Effector memory CD4-positive, alpha-beta T cell (primary cell): Measurements from ENCODE around the gene BCL2L14.
"Not testable (repeated sequence)": the region's sequence is repeated elsewhere in the genome, so short reads cannot be mapped to it uniquely, and the experiment has no call there.

Source experiments
- DNase-seq, 3 donors: peaks; one replicate each; pipeline ENCODE4 v3.0.0-alpha.2; 2020
- H3K27ac ChIP-seq: 2 replicates; pipeline ENCODE4 v1.7.0; 2013; ENCODE audit warnings: mild to moderate bottlenecking, low read length, moderate library complexity; ENCODE audit not compliant: insufficient read depth, poor library complexity, severe bottlenecking
- H3K27me3 ChIP-seq: replicated peaks from 2 replicates; pipeline ENCODE4 v1.7.0; 2013; ENCODE audit warnings: mild to moderate bottlenecking, low read length; ENCODE audit not compliant: insufficient read depth, control insufficient read depth, poor library complexity, severe bottlenecking
- H3K36me3 ChIP-seq: 2 replicates; pipeline ENCODE4 v1.7.0; 2013; ENCODE audit warnings: mild to moderate bottlenecking, low read length, moderate library complexity; ENCODE audit not compliant: control insufficient read depth, insufficient read depth
- H3K4me1 ChIP-seq: 2 replicates; pipeline ENCODE4 v1.7.0; 2013; ENCODE audit warnings: low read length, mild to moderate bottlenecking; ENCODE audit not compliant: control insufficient read depth, insufficient read depth, poor library complexity, severe bottlenecking
- H3K4me3 ChIP-seq: 2 replicates; pipeline ENCODE4 v1.7.0; 2013; ENCODE audit warnings: low read length, low read depth, mild to moderate bottlenecking; ENCODE audit not compliant: insufficient read depth, poor library complexity, severe bottlenecking
- H3K9me3 ChIP-seq: 2 replicates; pipeline ENCODE4 v1.7.0; 2013; ENCODE audit warnings: mild to moderate bottlenecking, low read length, moderate library complexity; ENCODE audit not compliant: control insufficient read depth

Gene BCL2L14

DNA sequence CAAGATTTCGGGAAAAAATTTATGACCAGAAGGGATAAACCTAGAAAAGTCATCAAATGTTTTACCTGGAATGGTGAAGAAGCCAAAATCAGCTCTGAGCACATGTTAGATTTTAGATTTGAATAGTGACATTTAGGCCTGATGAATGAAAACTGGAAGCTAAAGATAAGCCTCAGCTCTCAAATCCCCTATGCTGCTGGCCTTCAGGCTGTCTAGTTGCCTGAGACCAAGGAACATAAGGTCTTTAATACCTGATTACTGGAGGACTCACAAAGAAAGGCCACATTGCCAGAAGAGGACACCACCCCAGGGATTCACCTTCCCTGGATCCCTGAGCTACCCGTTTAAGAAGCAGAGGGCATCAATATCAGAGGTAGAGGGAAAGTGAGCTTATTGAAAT is 56.6 kb downstream of the BCL2L14 start:
- Histone ChIP-seq H3K27ac (no peak overlapping the region), H3K27me3 (no peaks in the 10 kb centered on the region), H3K4me3 (no peak overlapping the region), H3K9me3 (no peaks in the 10 kb centered on the region), H3K4me1 (no peaks in the 10 kb centered on the region), H3K36me3 (no peaks in the 10 kb centered on the region)
- DNase-seq = no peak

DNA sequence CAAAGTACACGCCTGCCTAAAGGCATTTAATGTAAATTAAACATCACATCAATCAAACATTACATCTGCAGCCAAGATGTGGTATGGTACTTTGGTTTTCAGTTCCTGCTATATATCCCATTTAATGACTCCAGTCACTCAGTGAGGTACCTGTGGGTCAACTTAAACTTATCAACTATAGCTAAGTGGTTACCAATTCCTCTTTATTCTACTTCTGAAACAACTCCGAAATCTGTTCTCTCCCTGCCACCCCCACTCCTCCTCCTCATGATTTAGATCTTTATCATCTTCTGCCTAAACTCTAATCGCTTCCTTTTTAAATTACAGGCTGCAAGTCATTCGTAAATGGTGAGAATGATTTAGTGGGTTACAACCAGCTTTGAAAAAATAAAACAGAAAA is 57.9 kb downstream of the BCL2L14 start:
- H3K36me3 ChIP-seq = no peaks in the 10 kb centered on the region
- no peak for DNase-seq
- no peaks in the 10 kb centered on the region for H3K4me1 ChIP-seq

DNA sequence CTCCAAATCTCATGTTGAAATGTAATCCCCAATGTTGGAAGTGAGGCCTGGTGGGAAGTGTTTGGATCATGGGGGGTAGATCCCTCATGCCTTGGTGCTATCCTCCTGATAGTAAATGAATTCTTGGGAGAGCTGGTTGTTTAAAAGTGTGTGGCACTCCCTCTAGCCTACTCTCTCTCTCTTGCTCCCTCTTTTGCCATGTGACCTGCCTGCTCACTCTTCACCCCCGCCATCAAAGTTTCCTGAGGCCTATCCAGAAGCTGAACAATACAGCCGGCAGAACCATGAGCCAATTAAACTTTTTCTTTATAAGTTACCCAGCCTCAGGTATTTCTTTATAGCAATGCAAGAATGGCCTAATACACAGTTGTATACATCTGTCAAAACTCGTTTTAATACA is 62.5 kb downstream of the BCL2L14 start:
- Histone ChIP-seq H3K4me3 (no peak overlapping the region), H3K27ac (no peak overlapping the region), H3K4me1 (no peaks in the 10 kb centered on the region), H3K9me3 (no peaks in the 10 kb centered on the region), H3K27me3 (no peaks in the 10 kb centered on the region), H3K36me3 (no peaks in the 10 kb centered on the region)
- no peak for DNase-seq

More for the DNA sequence above, 57.9 kb downstream of the BCL2L14 start:
- Histone ChIP-seq H3K27me3 (no peaks in the 10 kb centered on the region), H3K27ac (no peak overlapping the region), H3K9me3 (no peaks in the 10 kb centered on the region), H3K4me3 (no peak overlapping the region)

DNA sequence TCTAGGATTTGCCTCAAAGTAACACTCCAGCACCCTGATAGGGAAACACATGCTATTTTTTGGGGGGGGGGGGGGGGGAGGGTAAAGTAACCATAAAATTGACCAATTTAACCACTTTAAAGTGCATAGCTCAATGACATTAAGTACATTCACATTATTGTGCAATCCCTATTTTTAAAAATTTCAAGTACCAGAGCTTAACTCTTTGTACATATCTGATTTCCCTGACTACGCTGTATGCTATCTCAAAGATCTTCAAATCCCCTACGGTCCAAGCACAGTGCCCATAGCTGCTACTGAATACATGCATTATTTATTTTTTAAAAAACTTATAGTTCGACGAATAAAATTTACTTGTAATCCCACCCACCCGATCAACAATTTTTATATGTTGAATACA is 63.0 kb downstream of the BCL2L14 start:
- Histone ChIP-seq H3K27me3 (no peaks in the 10 kb centered on the region), H3K9me3 (no peaks in the 10 kb centered on the region), H3K4me1 (no peaks in the 10 kb centered on the region), H3K4me3 (no peak overlapping the region), H3K36me3 (no peaks in the 10 kb centered on the region), H3K27ac (no peak overlapping the region)
- DNase-seq = no peak

GRCh38 chr12:12138203-12139154 is 67.7 kb downstream of the BCL2L14 start:
- H3K4me3 ChIP-seq = no peak overlapping the region
- H3K36me3 ChIP-seq = no peaks in the 10 kb centered on the region
- DNase-seq = no peak
- no peaks in the 10 kb centered on the region for H3K27me3 ChIP-seq
- H3K9me3 ChIP-seq = no peaks in the 10 kb centered on the region
- no peak overlapping the region for H3K27ac ChIP-seq
- no peaks in the 10 kb centered on the region for H3K4me1 ChIP-seq

- no peak overlapping the region for H3K27ac ChIP-seq
- no peaks in the 10 kb centered on the region for H3K9me3 ChIP-seq
- no peaks in the 10 kb centered on the region for H3K36me3 ChIP-seq
- DNase-seq = no peak
- H3K27me3 ChIP-seq = no peaks in the 10 kb centered on the region
- no peak overlapping the region for H3K4me3 ChIP-seq
- no peaks in the 10 kb centered on the region for H3K4me1 ChIP-seq
These were observed 70.3 kb downstream of the BCL2L14 start for GRCh38 chr12:12141000-12141399.

DNA sequence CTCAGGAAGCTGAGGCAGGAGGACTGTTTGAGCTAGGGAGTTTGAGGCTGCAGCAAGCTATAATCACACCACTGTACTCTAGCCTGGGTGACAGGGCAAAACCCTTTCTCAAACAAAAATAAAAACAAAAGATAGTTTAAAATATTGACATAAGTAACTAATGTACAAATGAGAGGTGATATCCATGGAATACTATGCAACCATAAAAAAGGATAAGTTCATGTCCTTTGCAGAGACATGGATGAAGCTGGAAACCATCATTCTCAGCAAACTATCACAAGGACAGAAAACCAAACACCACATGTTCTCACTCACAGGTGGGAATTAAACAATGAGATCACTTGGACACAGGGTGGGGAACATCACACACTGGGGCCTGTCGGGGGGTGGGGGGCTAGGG is 73.8 kb downstream of the BCL2L14 start:
- not testable (repeated sequence) for DNase-seq, H3K36me3 ChIP-seq, H3K27me3 ChIP-seq, H3K4me1 ChIP-seq, H3K9me3 ChIP-seq, H3K4me3 ChIP-seq, H3K27ac ChIP-seq

DNA sequence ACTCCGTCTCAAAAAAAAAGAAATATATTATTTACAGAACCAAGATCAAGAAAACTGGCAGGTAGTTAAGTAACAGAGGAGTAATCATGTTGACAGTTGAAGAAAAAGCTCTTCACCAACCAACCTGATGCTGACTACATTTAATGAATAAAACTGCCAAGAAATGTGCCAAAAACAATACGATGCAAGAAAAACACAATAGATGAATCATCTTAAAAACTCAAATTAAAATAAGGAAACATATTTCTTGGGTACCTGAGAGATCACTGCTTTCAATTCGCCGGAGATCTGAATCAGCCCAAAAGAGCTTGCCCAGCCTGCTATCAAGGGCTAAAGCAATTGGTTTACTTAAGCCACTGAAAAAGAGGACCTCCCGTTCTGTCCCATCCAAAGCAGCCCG is 76.4 kb downstream of the BCL2L14 start:
- no peaks in the 10 kb centered on the region for H3K36me3 ChIP-seq
- no peak overlapping the region for H3K27ac ChIP-seq
- no peaks in the 10 kb centered on the region for H3K27me3 ChIP-seq
- no peak for DNase-seq
- no peaks in the 10 kb centered on the region for H3K9me3 ChIP-seq
- H3K4me3 ChIP-seq = no peak overlapping the region
- no peaks in the 10 kb centered on the region for H3K4me1 ChIP-seq
